ENCODE measurements around the gene MRPL53.
"Not testable (repeated sequence)": the region's sequence is repeated elsewhere in the genome, so short reads cannot be mapped to it uniquely, and the experiment has no call there.

MRPL53 gene

GRCh38 chr2:74450570-74451190 is 21.8 kb downstream of the MRPL53 start:
- no peak for DNase-seq (ENCODE audit: low spot score)

GRCh38 chr2:74448771-74449170 is 23.7 kb downstream of the MRPL53 start:
- DNase-seq (ENCODE audit: low spot score) = no peak

GRCh38 chr2:74447230-74447999 is 25.1 kb downstream of the MRPL53 start:
- no peak for DNase-seq (ENCODE audit: low spot score)

GRCh38 chr2:74444498-74445318 is 27.8 kb downstream of the MRPL53 start:
- no peak for DNase-seq (ENCODE audit: low spot score)

- DNase-seq (ENCODE audit: low spot score) = not testable (repeated sequence)
Observed at GRCh38 chr2:74442483-74443297, 29.8 kb downstream of the MRPL53 start.

- DNase-seq (ENCODE audit: low spot score) = no peak
Observed at GRCh38 chr2:74441690-74442482, 30.6 kb downstream of the MRPL53 start, which contains the start of gene RTKN. Gene RTKN, minus strand, starts transcription at chr2:74441937. Its CDS starts 121 bp downstream, at chr2:74441816.

GRCh38 chr2:74441170-74441689 is 31.2 kb downstream of the MRPL53 start:
- no peak for DNase-seq (ENCODE audit: low spot score)

GRCh38 chr2:74440378-74441169 is 31.9 kb downstream of the MRPL53 start:
- DNase-seq (ENCODE audit: low spot score) = peak; percentile 99

- DNase-seq (ENCODE audit: low spot score) = peak; percentile 88
Observed at GRCh38 chr2:74439803-74440377, 32.6 kb downstream of the MRPL53 start.

GRCh38 chr2:74439373-74439772 is 33.1 kb downstream of the MRPL53 start:
- no peak for DNase-seq (ENCODE audit: low spot score)

GRCh38 chr2:74438248-74438647 is 34.2 kb downstream of the MRPL53 start:
- DNase-seq (ENCODE audit: low spot score) = no peak

- no peak for DNase-seq (ENCODE audit: low spot score)
Observed at GRCh38 chr2:74436848-74437695, 35.4 kb downstream of the MRPL53 start.

GRCh38 chr2:74436111-74436805 is 36.2 kb downstream of the MRPL53 start:
- DNase-seq (ENCODE audit: low spot score) = no peak

- no peak for DNase-seq (ENCODE audit: low spot score)
Observed at GRCh38 chr2:74430502-74430901, 42.0 kb downstream of the MRPL53 start.

GRCh38 chr2:74429487-74430451 is 42.7 kb downstream of the MRPL53 start:
- no peak for DNase-seq (ENCODE audit: low spot score)

- no peak for DNase-seq (ENCODE audit: low spot score)
Observed at GRCh38 chr2:74428675-74429074, 43.8 kb downstream of the MRPL53 start.

- DNase-seq (ENCODE audit: low spot score) = no peak
Observed at GRCh38 chr2:74427551-74427950, 44.9 kb downstream of the MRPL53 start.

Measured in AG08396 (cell line).